Measurements from ENCODE around the gene ADAR.

ADAR gene

DNA sequence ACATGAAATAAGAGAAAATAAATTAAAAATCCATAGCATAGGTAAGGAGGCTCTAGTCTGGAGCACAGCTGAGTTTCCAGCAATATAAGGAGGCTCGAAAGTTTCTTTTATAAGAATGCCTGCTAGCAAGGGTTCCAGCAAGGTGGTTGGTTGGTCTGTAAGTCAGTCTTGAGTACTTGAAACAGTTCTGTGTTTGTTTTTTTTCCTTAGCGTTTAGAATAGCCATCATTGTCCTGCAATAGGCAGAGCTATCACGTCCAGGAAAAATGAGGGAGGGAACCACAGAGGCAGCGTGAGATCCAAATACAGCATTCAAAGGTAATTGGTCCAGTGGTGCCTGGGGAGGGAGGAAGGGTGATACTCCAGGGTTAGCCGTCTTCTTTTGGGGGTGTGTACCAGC lies 57.9 kb downstream of the ADAR start:
- no peak overlapping the region for H3K9ac ChIP-seq (ENCODE audit: low read length)
- no peak overlapping the region for H2BK12ac ChIP-seq (ENCODE audit: low read length in 2 of 2)
- H3K4me1 ChIP-seq (ENCODE audit: control insufficient read depth, insufficient read depth, low read depth, low read length) = peaks cover 5% of the 10 kb centered on the region
- no peak overlapping the region for H2BK15ac ChIP-seq (ENCODE audit: low read depth, poor library complexity, severe bottlenecking)
- peaks cover 0 to under 1% of the 10 kb centered on the region in 2 experiments for H3K27me3 ChIP-seq (ENCODE audit: control insufficient read depth in 1 of 2, insufficient read depth in 1 of 2, low read length in 2 of 2)
- no peak overlapping the region for H3K18ac ChIP-seq (ENCODE audit: low read depth in 1 of 2, low read length in 2 of 2)
- H2BK120ac ChIP-seq (ENCODE audit: low read depth, low read length) = no peak overlapping the region
- H3K79me1 ChIP-seq (replicated peaks; ENCODE audit: low read length, poor library complexity, severe bottlenecking) = peaks cover 39% of the 10 kb centered on the region
- no peak overlapping the region for H3K23ac ChIP-seq (ENCODE audit: low read length in 2 of 2)
- no peak overlapping the region for H2AFZ ChIP-seq (ENCODE audit: low read depth, low read length)
- no peak overlapping the region for H2BK5ac ChIP-seq (ENCODE audit: low read depth, low read length, poor library complexity, severe bottlenecking)
- H3K4me2 ChIP-seq (ENCODE audit: low read length, poor library complexity, severe bottlenecking) = no peak overlapping the region
- no peak overlapping the region for H3K4ac ChIP-seq (ENCODE audit: low read depth in 1 of 2, low read length in 2 of 2)
- H2AK5ac ChIP-seq (ENCODE audit: low read length, severe bottlenecking) = no peak overlapping the region
- no peak overlapping the region for H4K91ac ChIP-seq (ENCODE audit: low read length)
- no peak overlapping the region for H4K8ac ChIP-seq (ENCODE audit: low read length)
- H3K4me3 ChIP-seq (ENCODE audit: insufficient read depth in 1 of 2, low read depth in 1 of 2, low read length in 2 of 2) = no peak overlapping the region
- WGBS = 83% methylated on average over 5 of the region's 5 CpGs
- H3K9me3 ChIP-seq (ENCODE audit: control insufficient read depth, low read length) = no peaks in the 10 kb centered on the region
- DNase-seq = no peak
- peaks cover 53 to 66% of the 10 kb centered on the region in 2 experiments for H3K36me3 ChIP-seq (ENCODE audit: control insufficient read depth in 1 of 2, insufficient read depth in 2 of 2, low read depth in 1 of 2, low read length in 2 of 2)
- no peak overlapping the region for H3K27ac ChIP-seq (ENCODE audit: low read length, poor library complexity, severe bottlenecking)
- H3K14ac ChIP-seq (ENCODE audit: low read length in 2 of 2) = no peak overlapping the region

DNA sequence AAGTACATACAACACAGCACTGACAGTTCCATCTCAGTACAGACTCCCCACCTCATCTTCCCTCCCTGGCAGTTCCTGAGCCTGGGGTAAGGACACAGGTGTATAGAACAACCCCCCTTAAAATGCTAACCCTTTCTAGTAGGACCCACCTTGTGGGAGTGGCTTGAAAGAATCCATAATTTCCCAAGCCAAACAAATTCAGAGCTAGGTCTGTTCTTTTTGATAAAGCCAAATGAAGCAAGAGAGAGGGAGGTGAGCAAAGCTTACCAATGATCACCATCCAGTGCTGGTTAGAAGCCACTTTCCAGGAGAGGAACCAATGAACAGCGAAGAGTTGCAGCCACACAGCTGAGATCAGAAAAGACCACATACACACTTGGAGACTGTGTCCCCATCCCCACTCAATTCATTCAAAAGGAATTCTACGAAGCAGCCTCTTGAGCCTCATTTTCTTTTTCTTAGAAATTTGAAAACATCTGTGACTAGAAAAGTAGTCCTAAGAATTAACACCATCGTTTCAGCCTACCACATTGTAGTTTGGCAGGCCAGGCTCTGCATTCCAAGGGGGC lies 58.7 kb downstream of the ADAR start:
- Histone ChIP-seq H3K4me1 (ENCODE audit: control insufficient read depth, insufficient read depth, low read depth, low read length) (peaks cover 5% of the 10 kb centered on the region), H2BK12ac (ENCODE audit: low read length in 2 of 2) (no peak overlapping the region), H4K8ac (ENCODE audit: low read length) (no peak overlapping the region), H2BK5ac (ENCODE audit: low read depth, low read length, poor library complexity, severe bottlenecking) (no peak overlapping the region), H3K14ac (ENCODE audit: low read length in 2 of 2) (no peak overlapping the region), H3K9ac (ENCODE audit: low read length) (peak overlapping the region; percentile 9), H3K4me3 (ENCODE audit: insufficient read depth in 1 of 2, low read depth in 1 of 2, low read length in 2 of 2) (no peak overlapping the region), H3K18ac (ENCODE audit: low read depth in 1 of 2, low read length in 2 of 2) (no peak overlapping the region), H3K23ac (ENCODE audit: low read length in 2 of 2) (no peak overlapping the region), H3K4me2 (ENCODE audit: low read length, poor library complexity, severe bottlenecking) (no peak overlapping the region), H2AK5ac (ENCODE audit: low read length, severe bottlenecking) (no peak overlapping the region), H2AFZ (ENCODE audit: low read depth, low read length) (no peak overlapping the region), H3K9me3 (ENCODE audit: control insufficient read depth, low read length) (no peaks in the 10 kb centered on the region), H3K27ac (ENCODE audit: low read length, poor library complexity, severe bottlenecking) (no peak overlapping the region), H2BK15ac (ENCODE audit: low read depth, poor library complexity, severe bottlenecking) (no peak overlapping the region), H2BK120ac (ENCODE audit: low read depth, low read length) (no peak overlapping the region), H3K79me1 (replicated peaks; ENCODE audit: low read length, poor library complexity, severe bottlenecking) (peaks cover 32% of the 10 kb centered on the region), H3K36me3 (ENCODE audit: control insufficient read depth in 1 of 2, insufficient read depth in 2 of 2, low read depth in 1 of 2, low read length in 2 of 2) (peaks cover 45 to 58% of the 10 kb centered on the region in 2 experiments), H3K4ac (ENCODE audit: low read depth in 1 of 2, low read length in 2 of 2) (no peak overlapping the region), H4K91ac (ENCODE audit: low read length) (no peak overlapping the region), H3K27me3 (ENCODE audit: control insufficient read depth in 1 of 2, insufficient read depth in 1 of 2, low read length in 2 of 2) (peaks cover 8 to 9% of the 10 kb centered on the region in 2 experiments)
- 100% methylated on average over 3 of the region's 3 CpGs for WGBS
- DNase-seq = no peak

DNA sequence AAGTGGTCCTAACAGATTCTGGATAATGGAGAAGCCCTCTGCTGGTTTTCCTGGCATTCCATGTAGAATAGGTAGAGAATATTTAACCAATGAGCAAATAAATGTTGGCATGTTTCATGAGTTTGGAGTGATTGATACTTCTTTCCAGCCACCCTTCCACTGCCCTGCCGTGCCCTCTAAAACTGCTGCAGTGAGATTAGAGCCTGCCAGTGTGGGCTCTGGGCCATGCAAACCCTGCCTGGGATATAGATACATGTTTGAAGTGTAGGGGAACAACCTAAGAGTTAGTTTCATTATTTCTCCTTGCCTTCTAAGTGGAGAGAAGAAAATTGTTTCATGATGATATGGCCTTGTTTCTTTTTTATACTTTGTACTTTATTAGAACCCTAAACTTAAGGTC lies 60.0 kb downstream of the ADAR start:
- H3K79me1 ChIP-seq (replicated peaks; ENCODE audit: low read length, poor library complexity, severe bottlenecking) = peaks cover 25% of the 10 kb centered on the region
- H3K4me1 ChIP-seq (ENCODE audit: control insufficient read depth, insufficient read depth, low read depth, low read length) = peaks cover 5% of the 10 kb centered on the region

DNA sequence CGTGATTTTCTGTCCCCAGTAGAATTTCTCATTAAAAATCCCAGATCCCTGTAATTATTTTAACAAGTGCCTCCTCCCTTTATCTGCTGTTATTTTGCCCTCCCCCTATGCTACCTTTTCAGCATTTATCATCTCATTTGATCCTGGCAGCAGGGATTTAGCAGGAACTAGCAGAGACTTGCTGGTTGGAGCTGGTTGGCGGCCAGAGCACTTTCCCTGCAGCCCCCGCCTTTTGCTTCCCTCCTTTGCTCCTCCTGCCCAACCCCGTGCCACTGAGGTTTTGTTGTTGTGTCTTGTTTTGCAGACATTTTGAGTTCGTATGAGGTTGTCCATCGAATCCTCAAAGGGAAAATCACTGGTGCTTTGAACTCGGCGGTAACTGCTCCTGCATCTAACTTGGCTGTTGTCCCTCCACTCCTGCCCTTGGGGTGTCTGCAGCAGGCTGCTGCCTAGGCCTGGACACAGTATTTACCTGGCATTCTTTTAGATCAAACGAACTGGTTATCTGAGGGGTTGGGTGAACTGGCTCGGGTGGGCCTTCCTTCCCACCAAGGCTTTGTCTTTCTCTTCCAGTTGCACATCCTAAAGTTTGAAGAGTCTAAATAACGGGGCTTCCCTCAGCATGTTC lies 60.8 kb downstream of the ADAR start:
- 80% methylated on average over 11 of the region's 11 CpGs for WGBS
- no peak overlapping the region for H2AFZ ChIP-seq (ENCODE audit: low read depth, low read length)

More for the DNA sequence above, 60.0 kb downstream of the ADAR start:
- 91% methylated on average over 1 of the region's 1 CpG for WGBS
- Histone ChIP-seq H3K4ac (ENCODE audit: low read depth in 1 of 2, low read length in 2 of 2) (no peak overlapping the region), H4K91ac (ENCODE audit: low read length) (no peak overlapping the region), H3K4me3 (ENCODE audit: insufficient read depth in 1 of 2, low read depth in 1 of 2, low read length in 2 of 2) (no peak overlapping the region), H3K27me3 (ENCODE audit: control insufficient read depth in 1 of 2, insufficient read depth in 1 of 2, low read length in 2 of 2) (peaks cover 18 to 19% of the 10 kb centered on the region in 2 experiments), H3K9me3 (ENCODE audit: control insufficient read depth, low read length) (no peaks in the 10 kb centered on the region), H2AK5ac (ENCODE audit: low read length, severe bottlenecking) (no peak overlapping the region), H2BK15ac (ENCODE audit: low read depth, poor library complexity, severe bottlenecking) (no peak overlapping the region), H3K23ac (ENCODE audit: low read length in 2 of 2) (no peak overlapping the region), H2BK5ac (ENCODE audit: low read depth, low read length, poor library complexity, severe bottlenecking) (no peak overlapping the region), H2BK12ac (ENCODE audit: low read length in 2 of 2) (no peak overlapping the region), H3K4me2 (ENCODE audit: low read length, poor library complexity, severe bottlenecking) (no peak overlapping the region), H3K9ac (ENCODE audit: low read length) (peak overlapping the region; percentile 9), H3K36me3 (ENCODE audit: control insufficient read depth in 1 of 2, insufficient read depth in 2 of 2, low read depth in 1 of 2, low read length in 2 of 2) (peaks cover 37 to 46% of the 10 kb centered on the region in 2 experiments), H2AFZ (ENCODE audit: low read depth, low read length) (no peak overlapping the region), H3K18ac (ENCODE audit: low read depth in 1 of 2, low read length in 2 of 2) (no peak overlapping the region), H3K14ac (ENCODE audit: low read length in 2 of 2) (no peak overlapping the region), H3K27ac (ENCODE audit: low read length, poor library complexity, severe bottlenecking) (no peak overlapping the region), H4K8ac (ENCODE audit: low read length) (no peak overlapping the region), H2BK120ac (ENCODE audit: low read depth, low read length) (no peak overlapping the region)
- DNase-seq = no peak

More for the DNA sequence above, 60.8 kb downstream of the ADAR start:
- H4K91ac ChIP-seq (ENCODE audit: low read length) = no peak overlapping the region
- no peak for DNase-seq
- H2BK15ac ChIP-seq (ENCODE audit: low read depth, poor library complexity, severe bottlenecking) = no peak overlapping the region
- H2AK5ac ChIP-seq (ENCODE audit: low read length, severe bottlenecking) = no peak overlapping the region
- peaks cover 5% of the 10 kb centered on the region for H3K4me1 ChIP-seq (ENCODE audit: control insufficient read depth, insufficient read depth, low read depth, low read length)
- no peak overlapping the region for H3K14ac ChIP-seq (ENCODE audit: low read length in 2 of 2)
- H3K4ac ChIP-seq (ENCODE audit: low read depth in 1 of 2, low read length in 2 of 2) = no peak overlapping the region
- H3K36me3 ChIP-seq (ENCODE audit: control insufficient read depth in 1 of 2, insufficient read depth in 2 of 2, low read depth in 1 of 2, low read length in 2 of 2) = peaks cover 32 to 38% of the 10 kb centered on the region in 2 experiments
- H3K4me3 ChIP-seq (ENCODE audit: insufficient read depth in 1 of 2, low read depth in 1 of 2, low read length in 2 of 2) = no peak overlapping the region
- H2BK120ac ChIP-seq (ENCODE audit: low read depth, low read length) = no peak overlapping the region
- H2BK5ac ChIP-seq (ENCODE audit: low read depth, low read length, poor library complexity, severe bottlenecking) = no peak overlapping the region
- no peak overlapping the region for H3K9ac ChIP-seq (ENCODE audit: low read length)
- H4K8ac ChIP-seq (ENCODE audit: low read length) = no peak overlapping the region
- no peak overlapping the region for H3K4me2 ChIP-seq (ENCODE audit: low read length, poor library complexity, severe bottlenecking)
- peaks cover 23 to 25% of the 10 kb centered on the region in 2 experiments for H3K27me3 ChIP-seq (ENCODE audit: control insufficient read depth in 1 of 2, insufficient read depth in 1 of 2, low read length in 2 of 2)
- no peak overlapping the region for H3K23ac ChIP-seq (ENCODE audit: low read length in 2 of 2)
- H2BK12ac ChIP-seq (ENCODE audit: low read length in 2 of 2) = no peak overlapping the region
- no peak overlapping the region for H3K18ac ChIP-seq (ENCODE audit: low read depth in 1 of 2, low read length in 2 of 2)
- H3K9me3 ChIP-seq (ENCODE audit: control insufficient read depth, low read length) = no peaks in the 10 kb centered on the region
- H3K27ac ChIP-seq (ENCODE audit: low read length, poor library complexity, severe bottlenecking) = no peak overlapping the region
- peaks cover 18% of the 10 kb centered on the region for H3K79me1 ChIP-seq (replicated peaks; ENCODE audit: low read length, poor library complexity, severe bottlenecking)
